ENCODE data around the gene CCDC71.
A peak's percentile ranks its signal among the peaks of the same experiment; 100 is the strongest.

CCDC71 gene

DNA sequence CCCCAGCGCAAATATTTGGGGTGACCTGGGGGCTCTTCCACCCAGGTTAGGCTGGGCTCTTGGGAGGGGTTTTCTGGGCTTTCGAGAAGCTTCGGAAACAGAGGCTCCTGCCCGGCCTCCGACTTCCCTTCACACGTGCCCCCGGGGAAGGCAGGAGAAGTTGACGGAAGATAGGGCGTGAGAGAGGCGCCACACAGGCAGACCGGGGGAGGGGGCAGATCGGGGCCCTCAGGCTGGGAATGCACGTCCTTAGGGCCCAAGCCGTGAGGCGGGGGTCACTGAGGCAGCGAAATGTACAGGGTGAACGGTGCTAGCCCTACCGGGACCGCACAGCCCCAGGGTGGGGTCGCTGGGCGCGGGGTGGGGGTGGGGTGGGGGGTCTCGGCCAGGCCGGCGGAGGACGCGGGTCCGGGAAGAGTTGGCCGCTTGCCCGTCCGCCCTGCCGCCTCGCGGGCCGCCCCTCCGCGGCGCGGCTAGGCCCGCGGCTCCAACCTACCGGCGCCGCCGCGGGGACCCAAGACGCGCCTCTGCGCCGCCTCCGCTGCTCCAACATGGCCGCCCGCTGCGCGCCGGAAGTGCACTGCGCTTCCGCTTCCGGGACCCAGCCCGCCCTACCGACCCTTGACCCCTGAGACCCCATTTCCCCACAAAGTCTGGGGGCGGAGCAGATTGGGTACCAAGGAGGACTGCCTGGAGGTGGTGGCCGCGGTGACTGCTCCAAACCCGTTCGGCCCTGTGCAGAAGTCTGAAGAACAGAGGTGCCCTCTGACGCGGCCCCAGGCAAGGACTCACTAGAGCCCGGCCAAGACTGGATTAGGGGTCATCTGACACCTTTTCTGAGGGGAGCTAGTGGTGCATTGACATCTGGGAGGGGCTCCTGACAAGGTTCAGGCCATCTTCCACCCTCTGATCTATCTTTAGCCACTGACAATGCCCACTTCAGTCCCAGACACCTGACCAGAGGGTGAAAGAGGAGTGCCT lies at the start of gene CCDC71:
Gene CCDC71 (minus strand): TSS at position 561 of the 981 bp plus-strand sequence. CDS start 2,123 bp downstream, outside the sequence.
- no peak for DNase-seq (ENCODE audit: low read depth, low spot score)

GRCh38 chr3:49213998-49214397 lies 47.9 kb upstream of the CCDC71 start:
- DNase-seq (ENCODE audit: low read depth, low spot score) = no peak

GRCh38 chr3:49213541-49213943 lies 47.4 kb upstream of the CCDC71 start:
- no peak for DNase-seq (ENCODE audit: low read depth, low spot score)

GRCh38 chr3:49199900-49200281 lies 33.8 kb upstream of the CCDC71 start:
- DNase-seq (ENCODE audit: low read depth, low spot score) = peak; percentile 7

DNA sequence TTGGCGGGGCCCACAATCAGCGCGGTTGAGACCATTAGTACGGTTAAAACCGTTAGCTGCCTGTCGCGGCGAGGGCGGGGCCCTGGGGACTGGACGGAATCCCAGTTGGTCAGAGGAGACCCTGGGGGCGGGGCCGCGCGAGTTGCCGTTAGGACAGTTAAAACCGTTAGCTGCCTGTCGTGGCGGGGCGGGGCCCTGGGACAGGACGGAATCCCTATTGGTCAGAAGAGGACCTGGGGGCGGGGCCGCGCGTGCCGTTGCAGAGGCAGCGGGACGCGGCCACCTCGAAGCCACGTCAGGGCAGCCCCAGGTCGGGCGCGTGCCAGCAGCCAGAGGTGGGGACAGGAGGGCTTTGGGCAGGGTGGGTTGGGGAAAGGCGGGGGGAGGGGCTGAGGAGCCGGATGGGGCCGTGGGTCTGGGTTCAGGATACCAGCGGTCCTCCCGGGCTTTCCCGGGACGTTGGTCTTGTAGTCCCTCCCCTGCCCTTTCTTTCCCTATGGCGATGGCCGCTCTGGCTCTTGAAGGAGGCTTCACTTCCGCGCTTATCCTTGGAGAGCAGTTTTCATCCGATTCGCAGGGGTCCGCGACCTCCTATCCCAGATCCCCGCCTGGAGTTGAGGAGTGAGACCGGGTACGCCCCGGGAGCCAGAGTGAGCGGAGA lies 33.2 kb upstream of the CCDC71 start:
- DNase-seq (ENCODE audit: low read depth, low spot score) = peak; percentile 54

GRCh38 chr3:49198611-49199230 lies 32.6 kb upstream of the CCDC71 start:
- no peak for DNase-seq (ENCODE audit: low read depth, low spot score)

GRCh38 chr3:49198161-49198560 lies 32.0 kb upstream of the CCDC71 start:
- DNase-seq (ENCODE audit: low read depth, low spot score) = no peak

DNA sequence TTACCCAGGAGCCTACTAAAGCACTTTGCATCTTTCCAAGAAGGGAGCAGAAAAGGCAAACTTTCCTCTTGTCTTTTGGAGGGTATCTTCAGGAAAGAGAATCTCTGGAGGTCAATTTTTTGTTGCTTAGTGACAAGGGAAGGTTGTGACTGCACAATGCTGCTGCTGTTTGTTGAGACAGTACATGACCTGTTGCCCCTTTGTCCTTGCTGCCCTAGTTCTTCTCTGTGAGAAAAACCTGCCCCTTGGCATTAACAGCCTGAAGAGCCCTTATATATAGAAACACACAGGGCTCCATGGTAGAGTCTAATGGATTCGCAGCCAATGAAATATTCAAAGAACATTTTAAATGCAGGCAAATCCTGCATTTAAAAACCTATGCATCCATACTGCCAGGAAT lies 25.6 kb upstream of the CCDC71 start:
- DNase-seq (ENCODE audit: low read depth, low spot score) = no peak

DNA sequence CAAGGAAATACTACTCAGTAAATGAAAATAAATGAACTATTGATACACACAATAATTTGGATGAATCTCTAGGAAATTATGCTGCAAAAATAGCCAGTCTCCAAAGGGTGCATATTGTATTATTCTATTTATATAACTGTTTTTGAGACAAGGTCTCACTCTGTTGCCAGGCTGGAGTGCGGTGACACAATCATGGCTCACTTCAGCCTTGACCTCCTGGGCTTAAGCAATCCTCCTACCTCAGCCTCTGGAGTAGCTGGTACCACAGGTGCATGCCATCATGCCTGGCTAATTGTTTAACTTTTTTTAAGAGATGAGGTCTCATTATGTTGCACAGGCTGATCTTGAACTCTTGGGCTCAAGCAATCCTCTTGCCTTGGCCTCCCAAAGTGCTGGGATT lies 17.7 kb upstream of the CCDC71 start:
- no peak for DNase-seq (ENCODE audit: low read depth, low spot score)

DNA sequence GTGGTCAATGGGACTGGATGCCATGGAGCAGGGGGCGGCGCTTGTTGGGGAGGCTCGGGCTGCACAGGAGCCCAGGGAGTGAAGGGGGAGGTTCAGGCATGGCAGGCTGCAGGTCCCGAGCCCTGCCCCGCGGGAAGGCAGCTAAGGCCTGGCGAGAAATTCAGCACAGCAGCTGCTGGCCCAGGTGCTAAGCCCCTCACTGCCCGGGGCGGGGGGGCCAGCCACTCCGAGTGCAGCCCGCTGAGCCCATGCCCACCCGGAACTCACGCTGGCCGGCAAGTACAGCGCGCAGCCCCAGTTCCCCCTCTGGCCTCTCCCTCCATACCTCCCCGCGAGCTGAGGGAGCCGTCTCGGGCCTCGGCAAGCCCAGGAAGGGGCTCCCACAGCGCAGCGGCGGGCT lies 16.6 kb upstream of the CCDC71 start:
- DNase-seq (ENCODE audit: low read depth, low spot score) = no peak

- DNase-seq (ENCODE audit: low read depth, low spot score) = no peak
Observed at GRCh38 chr3:49181351-49181750, 15.2 kb upstream of the CCDC71 start.

DNA sequence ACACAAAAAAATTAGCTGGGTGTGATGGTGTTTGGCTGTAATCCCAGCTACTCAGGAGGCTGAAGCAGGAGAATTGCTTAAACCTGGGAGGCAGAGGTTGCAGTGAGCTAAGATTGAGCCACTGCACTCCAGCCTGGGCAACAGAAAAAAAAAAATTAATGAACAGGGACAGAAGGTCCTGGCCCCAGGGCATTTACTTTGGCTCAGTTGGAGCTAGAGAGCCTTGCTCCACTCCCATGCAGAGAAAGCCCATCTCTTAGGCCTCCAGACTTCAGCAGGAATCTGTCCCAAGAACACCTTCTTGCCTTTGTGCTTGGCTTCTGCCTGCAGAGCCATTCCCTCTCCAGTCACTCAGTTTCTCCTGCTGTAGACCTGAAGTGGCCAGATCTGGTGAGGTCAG lies 14.0 kb upstream of the CCDC71 start:
- no peak for DNase-seq (ENCODE audit: low read depth, low spot score)

DNA sequence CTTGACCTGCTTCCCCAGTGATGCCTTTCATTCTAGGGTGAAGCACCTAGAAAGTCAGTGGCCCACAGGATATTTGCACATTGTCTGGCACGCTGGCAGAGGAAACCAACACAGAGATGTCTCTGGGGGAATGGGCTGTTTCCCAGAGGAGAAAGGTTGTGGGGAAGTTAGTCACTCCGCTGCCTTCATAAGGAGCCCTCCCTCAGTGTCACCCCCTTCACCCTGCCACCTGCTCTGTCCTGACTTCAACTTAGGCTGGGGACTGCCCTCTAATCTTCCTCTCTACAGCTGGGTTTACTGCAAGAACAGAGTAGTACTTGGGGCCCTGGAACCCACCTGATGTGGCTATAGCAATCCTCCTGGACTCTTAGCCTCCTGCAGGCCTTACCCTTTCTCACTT lies 10.9 kb upstream of the CCDC71 start:
- no peak for DNase-seq (ENCODE audit: low read depth, low spot score)

GRCh38 chr3:49175530-49175929 lies 9.4 kb upstream of the CCDC71 start:
- no peak for DNase-seq (ENCODE audit: low read depth, low spot score)

DNA sequence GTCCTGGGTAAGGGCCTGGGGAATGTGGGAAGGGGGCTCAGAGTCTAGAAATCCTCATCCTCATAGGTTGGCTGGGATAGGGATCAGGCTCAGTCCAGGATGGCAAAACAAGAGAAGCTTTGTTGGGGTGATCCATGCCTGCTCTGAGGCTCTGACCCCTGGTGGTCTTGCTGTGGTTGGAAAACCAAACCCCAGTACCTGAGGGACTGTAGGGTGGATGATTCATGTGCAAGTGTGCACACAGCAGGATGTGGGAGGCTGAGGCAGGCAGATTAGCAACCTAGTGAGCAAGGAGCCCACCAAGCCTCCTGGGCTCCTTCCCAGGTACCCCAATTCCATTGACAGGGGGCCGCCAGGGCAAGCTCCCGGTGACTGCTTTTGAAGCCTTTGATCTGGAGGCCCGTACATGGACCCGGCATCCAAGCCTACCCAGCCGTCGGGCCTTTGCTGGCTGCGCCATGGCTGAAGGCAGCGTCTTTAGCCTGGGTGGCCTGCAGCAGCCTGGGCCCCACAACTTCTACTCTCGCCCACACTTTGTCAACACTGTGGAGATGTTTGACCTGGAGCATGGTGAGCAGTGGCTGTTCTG lies 8.4 kb upstream of the CCDC71 start:
- DNase-seq (ENCODE audit: low read depth, low spot score) = no peak

- DNase-seq (ENCODE audit: low read depth, low spot score) = no peak
Observed at GRCh38 chr3:49173792-49174170, 7.7 kb upstream of the CCDC71 start.

DNA sequence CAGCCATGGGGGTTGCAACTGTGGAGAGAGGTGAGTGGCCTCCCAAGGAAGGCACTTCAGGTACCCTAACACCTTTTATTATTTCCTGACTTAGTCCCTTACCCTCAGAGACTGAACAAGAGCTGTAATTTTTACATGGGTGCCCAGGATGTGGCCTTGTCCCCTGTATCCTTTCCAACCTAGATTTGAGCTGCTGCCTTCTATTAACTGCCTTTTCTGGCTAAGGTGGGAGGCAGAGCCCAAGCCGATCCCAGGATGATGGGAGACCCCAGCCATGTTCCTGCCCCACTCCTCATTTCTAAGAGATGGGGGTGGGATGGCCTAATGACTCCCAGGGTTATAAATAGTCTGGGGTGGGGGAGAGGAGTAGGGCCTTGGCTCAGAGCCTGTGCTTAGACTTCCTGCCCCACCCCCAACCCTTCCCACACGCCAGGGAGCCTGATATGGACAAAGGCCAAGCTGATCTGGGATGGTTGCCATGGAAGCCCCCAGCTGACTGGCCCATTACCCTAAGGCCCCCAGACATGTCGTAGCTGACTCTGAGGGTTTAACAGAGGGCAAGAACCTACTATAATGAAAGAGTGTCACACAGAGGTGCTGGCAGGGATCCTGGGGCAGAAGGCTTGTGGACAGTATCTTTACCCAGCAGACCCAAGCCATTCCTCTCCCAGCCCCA lies 7.1 kb upstream of the CCDC71 start:
- DNase-seq (ENCODE audit: low read depth, low spot score) = no peak

GRCh38 chr3:49172551-49173041 lies 6.5 kb upstream of the CCDC71 start:
- DNase-seq (ENCODE audit: low read depth, low spot score) = no peak

- no peak for DNase-seq (ENCODE audit: low read depth, low spot score)
Observed at GRCh38 chr3:49171775-49172500, 5.8 kb upstream of the CCDC71 start.

- DNase-seq (ENCODE audit: low read depth, low spot score) = peak; percentile 70
Observed at GRCh38 chr3:49171119-49171774, 5.1 kb upstream of the CCDC71 start, which contains the start of gene KLHDC8B. TSS of gene KLHDC8B (plus strand) at chr3:49171598. CDS start at chr3:49172770, 1,172 bp downstream.

All from brain pericyte (primary cell).